Adipose tissue (tissue), 3 donors: Measurements from ENCODE around the gene CSNK1G3. TPM values are rescaled to one million over a fixed set of nuclear protein-coding genes. Genes with fewer than 3 reads are reported as not detected.
"Not testable (repeated sequence)": the region's sequence is repeated elsewhere in the genome, so short reads cannot be mapped to it uniquely, and the experiment has no call there.

Experiments used
- H3K27ac ChIP-seq: one replicate; pipeline ENCODE4 v1.5.1; 2013; ENCODE audit warnings: low read depth, low read length
- WGBS, 3 donors: extraction: QIAGEN DNeasy Blood & Tissue Kit; methylation state at CpG; one replicate each; pipeline ENCODE4 v1.1.7; 2013; 5-methylcytosine and 5-hydroxymethylcytosine counted together
- polyA plus RNA-seq, 3 donors: library from polyadenylated mRNA; stranded (reverse); fragments of 200-250 nt; gene quantifications; one replicate each; pipeline ENCODE4 v1.2.3, GENCODE V29; 2013
- donor health status: healthy with polysubstance abuse.
- donor health status: Bipolar disorder and iron deficiency.
- donor health status: healthy.

Gene CSNK1G3
- polyA plus RNA-seq: 10 to 100 TPM in 1 of 3 donors, 1 to 10 TPM in 2; 5.4 to 12.7 (median 9.3) TPM

DNA sequence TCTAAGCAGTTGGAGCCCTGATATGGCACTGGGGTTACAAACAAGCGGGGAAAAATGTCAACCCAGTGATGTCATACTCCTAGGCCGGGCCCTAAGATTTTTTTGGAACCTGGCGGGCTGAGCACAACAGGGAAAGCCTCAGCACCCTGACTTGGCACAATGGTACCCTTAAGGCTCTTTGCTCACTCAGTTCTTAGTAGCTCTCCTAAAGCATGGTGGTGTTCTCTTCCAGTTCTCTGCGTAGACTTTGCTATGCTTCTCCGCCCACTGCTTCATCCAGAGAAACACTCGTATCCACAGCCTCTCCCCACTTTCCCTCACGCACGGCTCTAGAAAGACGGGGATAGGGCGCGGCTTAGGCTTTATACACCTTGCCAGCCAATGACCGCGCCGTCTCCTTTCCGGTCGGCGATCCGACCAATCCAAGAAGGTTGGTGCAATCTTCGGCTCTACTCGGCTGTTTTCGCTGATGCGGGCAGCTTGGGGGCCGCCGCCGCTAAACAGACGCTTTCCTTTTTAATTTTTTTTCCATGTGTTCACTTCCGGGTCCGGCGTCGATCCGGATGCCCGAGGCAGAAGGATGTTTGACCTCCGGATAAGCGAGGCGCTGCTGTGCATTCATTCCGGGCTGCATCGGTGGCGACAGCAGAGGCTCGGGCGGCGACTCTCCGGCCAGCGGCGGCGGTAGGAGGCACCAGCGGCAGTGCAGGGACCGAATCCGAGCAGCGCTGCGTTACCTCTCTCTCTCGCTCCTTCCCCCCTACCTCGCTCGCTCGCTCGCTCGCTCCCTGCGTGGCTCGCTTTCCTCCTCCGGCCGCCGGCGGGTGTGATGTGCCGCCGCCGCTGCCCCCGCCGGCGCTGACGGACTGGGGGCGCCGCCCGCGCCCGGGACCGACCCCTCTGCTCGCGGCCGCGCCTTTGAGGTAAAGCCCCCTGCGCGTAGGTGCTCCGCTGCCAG lies at the start of gene CSNK1G3:
TSS of gene CSNK1G3 (plus strand) at position 530 of the 958 bp plus-strand sequence. CDS start 33,487 bp downstream, outside the sequence.
- peak within 1 kb of the TSS; percentile 61 for H3K27ac ChIP-seq
- 1 to 2% (median 2%) methylated on average over 68 to 80 of the region's 82 CpGs for WGBS, 3 donors

DNA sequence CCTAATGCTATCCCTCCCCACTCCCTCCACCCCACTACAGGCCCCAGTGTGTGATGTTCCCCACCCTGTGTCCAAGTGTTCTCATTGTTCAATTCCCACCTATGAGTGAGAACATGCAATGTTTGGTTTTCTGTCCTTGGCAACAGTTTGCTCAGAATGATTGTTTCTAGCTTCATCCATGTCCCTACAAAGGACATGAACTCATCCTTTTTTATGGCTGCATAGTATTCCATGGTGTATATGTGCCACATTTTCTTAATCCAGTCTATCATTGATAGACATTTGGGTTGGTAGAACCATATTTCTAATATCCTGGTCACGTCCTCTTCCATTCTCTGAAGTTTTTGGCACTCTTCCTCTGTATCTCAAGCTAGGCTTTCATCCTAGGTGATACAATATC lies 45.1 kb upstream of the CSNK1G3 start:
- WGBS, 3 donors: 86 to 94% (median 93%) methylated on average over 1 of the region's 1 CpG
- H3K27ac ChIP-seq: not testable (repeated sequence)

DNA sequence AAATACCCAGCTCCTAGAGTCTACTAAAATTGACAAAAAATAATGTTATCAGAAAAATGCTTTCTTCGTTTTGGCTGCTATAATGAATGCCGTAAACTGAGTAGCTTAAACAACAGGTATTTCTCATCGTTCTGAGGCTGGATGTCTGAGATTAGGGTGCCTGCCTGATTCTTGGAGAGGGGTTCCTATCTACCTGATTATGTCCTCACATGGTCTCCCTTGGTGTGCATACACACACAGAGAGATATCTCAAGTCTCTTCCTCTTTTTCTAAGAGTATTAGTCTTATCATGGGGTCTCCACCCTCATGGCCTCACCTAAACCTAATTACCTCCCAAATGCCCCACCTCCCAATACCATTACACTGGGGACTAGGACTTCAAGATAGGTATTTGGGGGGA lies 40.6 kb upstream of the CSNK1G3 start:
- H3K27ac ChIP-seq: no peak overlapping the region
- WGBS, 3 donors: 88 to 92% (median 91%) methylated on average over 3 of the region's 3 CpGs

DNA sequence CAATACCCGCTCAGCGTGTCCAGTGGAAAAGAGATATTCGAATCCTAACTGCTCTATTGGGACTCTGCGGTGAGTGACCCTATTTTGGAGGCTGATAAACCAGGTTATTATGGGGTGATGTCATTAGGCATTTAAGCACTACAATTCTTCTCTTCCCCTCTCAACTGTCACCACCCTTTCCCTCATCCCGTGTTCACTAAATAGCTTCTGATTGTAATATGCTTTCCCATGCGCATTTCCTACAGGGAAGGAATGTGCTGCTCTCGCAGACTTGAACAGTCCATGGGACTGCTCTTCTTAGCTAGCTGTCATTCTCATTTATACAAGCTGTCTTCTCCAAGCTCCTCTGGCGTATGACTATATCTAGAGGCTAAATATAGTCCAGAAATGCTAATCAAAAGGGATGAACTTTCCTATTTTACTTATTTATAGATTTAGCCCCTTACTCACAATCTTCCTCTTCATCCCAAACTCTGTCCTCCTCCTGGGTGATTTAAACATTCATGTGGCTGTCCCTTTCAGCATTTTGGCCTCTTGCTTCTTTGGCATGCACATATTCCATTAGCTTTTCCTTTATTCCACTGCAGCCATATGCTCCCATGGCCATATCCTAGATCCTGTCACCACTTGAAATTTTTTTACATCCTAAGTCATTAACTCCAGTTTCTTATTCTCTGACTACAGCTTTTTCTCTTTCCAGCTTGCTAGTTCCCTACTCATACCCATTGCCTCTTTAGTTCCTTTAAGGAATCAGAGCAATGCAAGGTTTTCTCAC lies 39.6 kb upstream of the CSNK1G3 start:
- H3K27ac ChIP-seq: no peak overlapping the region
- WGBS, 3 donors: 78 to 87% (median 82%) methylated on average over 8 of the region's 8 CpGs

DNA sequence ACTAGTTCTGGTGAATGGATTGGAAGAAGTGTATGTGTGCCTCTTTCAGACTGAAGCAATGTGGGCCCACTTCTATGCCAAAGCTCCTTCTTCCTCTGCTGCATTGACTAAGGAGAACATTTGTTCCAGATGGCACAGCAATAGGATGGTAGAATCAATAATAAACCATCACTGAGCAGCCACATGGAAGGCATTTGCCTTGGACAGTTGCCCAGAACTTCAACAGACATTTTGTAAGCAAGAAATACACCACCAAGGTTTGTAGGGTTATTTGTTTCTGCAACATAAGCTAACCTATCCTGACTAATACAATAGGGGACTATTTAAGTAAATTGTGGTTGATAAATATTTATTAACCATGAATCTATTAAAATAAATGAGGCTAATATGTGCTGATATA lies 37.7 kb upstream of the CSNK1G3 start:
- no peak overlapping the region for H3K27ac ChIP-seq

DNA sequence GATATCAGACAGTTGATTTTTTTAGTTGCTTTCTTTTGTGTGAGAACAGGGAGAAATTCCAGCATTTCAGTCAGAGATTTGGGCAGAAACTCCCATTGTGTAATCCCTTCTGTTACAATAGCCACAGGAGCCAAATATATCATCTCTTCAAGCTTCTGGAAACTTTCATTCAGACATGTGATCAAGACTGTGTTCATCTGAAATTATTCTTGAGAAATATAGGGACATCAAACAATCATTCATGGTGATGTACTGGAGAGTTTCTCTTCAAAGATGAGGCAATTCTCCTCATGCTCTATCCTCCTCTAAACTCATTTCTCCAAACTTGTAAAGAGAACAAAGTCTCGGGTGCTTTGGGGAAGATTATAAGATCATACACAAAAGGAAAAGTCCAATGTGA lies 35.2 kb upstream of the CSNK1G3 start:
- H3K27ac ChIP-seq: no peak overlapping the region
- WGBS, 3 donors: 71 to 78% (median 74%) methylated on average over 1 of the region's 1 CpG

DNA sequence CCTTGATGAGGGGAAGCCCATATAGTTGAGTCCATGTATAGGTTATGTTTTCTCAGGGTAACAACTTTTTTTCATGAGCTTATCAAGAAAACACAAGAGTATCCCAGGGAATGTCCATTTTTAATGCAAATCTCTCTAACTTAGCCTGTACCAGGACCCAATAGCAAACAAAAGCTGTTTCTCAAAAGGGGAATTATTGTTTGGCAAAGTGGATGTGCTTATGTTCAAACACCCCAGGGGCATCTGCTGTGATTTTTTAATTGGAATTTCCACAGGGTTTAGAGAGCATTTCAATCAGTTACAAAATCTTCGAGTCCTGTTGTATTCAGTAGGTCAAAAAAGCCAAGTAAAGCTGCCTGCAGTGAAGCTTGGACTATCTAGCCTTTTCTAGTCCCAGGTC lies 33.4 kb upstream of the CSNK1G3 start:
- H3K27ac ChIP-seq: no peak overlapping the region
- WGBS, 3 donors: 72 to 84% (median 82%) methylated on average over 1 of the region's 1 CpG

DNA sequence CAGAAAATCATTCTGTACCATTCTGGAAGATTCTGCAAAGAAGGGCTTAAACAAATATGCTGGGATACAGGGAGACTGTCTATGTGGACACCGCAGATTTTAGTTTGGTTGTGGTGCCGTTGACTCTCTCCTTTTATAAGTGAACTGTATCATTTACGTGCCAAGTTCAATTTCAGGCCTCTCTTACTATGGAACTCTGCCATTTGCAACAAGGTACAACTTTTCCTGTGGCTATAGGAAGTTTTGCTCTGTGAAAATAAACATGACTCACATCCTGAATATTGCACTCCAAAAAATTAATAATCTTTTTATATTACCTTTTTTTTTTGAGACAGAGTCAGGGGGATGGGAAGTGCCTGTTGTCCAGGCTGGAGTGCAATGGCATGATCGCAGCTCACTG lies 29.7 kb upstream of the CSNK1G3 start:
- 84 to 90% (median 86%) methylated on average over 4 of the region's 4 CpGs for WGBS, 3 donors
- H3K27ac ChIP-seq: no peak overlapping the region

DNA sequence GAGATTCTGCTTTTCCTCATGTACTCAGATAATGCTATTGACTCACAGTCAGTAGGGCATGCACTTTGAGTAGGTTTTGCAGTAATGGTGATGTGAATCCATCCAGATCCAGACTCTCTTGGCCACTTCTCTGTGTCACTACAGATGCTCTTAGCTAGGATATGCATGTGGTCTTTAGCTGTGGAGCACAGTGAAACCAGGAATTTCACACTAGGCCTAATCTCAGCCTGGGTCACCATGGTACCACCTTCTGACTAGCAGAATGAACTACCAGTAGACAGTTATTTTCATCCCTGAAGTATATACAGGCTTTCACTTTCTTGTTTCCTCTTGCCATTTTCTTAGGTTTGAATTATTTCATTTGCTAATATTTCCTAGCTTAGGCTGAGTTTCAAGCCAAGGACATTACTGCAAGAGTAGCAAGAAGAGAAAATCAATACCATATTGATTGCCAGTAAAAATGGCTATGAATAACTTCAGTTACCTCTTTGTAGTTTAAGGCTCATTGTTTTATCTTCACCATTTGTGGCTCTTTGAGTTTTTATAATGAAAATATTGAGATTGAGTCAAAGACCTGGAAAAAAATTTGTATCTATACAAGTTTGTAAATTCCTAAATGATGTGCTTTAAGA lies 28.4 kb upstream of the CSNK1G3 start:
- H3K27ac ChIP-seq: no peak overlapping the region

DNA sequence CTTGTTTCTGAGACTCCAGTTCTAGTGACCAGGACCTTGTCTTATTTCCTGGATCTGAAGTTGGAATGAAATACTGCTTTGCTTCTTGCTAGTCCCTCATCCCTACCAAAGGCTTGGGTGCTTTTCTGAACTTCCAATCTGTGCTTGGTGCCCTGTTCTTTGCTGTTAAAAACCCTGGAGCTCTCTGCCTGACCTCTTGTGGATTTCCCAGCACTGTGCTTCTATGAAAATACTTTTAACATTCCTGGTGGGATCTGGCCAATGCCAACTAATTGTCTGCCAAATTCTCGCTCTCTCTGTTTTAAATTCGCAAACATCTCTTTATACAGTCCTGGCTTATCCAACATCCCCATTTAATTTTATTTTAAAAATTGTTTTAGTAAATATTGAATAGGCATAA lies 26.7 kb upstream of the CSNK1G3 start:
- no peak overlapping the region for H3K27ac ChIP-seq
- WGBS, 3 donors: 81 to 96% (median 95%) methylated on average over 2 of the region's 2 CpGs

DNA sequence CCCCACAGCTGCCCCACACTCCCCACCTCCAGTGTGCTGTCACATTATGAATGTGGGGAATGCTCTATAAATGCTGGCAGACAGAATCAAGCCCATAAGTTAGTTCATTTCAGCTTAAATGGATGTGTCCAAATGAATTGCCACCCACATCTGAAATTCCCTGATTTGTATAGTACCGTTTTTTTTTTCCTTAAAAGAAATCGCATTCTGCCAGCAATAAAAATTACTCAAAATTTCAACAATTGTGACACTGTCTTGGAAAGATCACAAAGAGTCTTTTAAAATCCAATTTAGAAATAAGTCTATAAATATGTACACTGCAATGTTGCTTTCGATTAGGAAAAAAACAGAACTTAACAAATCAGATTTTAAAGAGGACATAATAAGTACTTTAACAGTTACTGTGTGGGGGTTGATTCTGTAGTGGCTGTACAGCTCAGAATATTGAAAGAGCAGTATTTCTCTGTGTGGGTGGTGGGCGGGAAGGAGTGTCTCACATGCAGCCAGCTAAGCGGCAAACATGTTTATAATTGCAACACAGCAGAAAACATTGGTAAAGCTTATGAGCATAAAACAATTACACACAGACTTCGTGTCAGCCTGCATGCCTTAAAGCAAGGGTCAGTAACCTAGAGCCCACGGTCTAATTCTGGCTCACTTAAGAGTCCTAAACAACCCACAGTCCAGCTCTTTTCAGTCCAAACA lies 24.9 kb upstream of the CSNK1G3 start:
- WGBS, 3 donors: 49 to 71% (median 57%) methylated on average over 7 of the region's 7 CpGs
- H3K27ac ChIP-seq: no peak overlapping the region

DNA sequence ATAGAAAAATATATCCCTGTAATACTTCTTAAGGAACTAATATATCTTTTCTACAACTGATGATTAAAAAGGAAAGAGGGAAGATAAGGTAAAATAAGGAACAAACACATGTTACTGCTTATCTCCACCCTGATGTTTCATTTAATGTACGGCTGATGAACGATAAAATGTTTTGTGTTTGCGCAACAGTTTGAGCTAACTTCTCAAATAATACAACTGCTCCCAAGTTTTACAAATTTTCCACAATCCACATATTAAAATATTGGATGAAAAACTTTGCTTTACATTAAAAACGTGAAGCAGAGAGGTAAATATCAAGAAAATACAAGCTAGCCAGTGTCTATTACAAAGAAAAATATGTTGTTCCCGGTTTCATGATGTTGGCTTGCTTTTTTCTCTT lies 21.0 kb upstream of the CSNK1G3 start:
- 82 to 90% (median 85%) methylated on average over 5 of the region's 5 CpGs for WGBS, 3 donors
- H3K27ac ChIP-seq: no peak overlapping the region

DNA sequence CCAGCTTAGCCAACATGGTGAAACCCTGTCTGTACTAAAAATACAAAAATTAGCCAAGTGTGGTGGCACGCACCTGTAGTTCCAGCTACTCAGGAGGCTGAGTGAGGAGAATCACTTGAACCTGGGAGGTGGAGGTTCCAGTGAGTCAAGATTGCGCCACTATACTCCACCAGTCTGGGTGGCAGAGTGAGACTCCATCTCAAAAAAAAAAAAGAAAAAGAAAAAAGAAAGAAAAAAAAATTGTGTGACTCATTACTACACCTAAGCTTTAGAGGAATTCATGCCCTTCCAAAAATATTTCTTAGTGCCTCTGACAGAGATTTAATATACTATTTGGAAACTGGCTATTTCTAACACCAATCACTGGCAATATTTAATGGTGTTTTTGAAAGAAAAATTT lies 16.8 kb upstream of the CSNK1G3 start:
- H3K27ac ChIP-seq: not testable (repeated sequence)
- 96 to 100% (median 98%) methylated on average over 2 of the region's 2 CpGs for WGBS, 3 donors

DNA sequence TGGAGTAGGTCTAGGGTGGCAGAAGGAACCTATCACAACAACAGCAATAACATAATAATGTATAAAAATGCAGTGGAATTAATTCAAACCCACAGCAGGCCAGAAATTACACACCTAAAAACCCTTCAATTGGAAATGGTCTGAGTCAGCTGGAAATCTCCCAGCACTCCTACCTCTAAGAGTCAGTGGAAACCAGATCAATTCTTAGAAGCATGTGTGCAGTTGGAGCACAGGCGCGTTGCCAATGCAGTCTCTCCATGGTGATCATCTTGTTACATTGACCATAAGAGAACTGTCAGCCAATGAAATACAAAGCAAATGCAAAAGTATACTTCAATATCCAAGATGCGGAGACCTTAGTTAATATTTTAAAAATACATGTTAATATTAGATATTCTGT lies 15.1 kb upstream of the CSNK1G3 start:
- no peak overlapping the region for H3K27ac ChIP-seq
- 60 to 89% (median 67%) methylated on average over 3 of the region's 3 CpGs for WGBS, 3 donors

DNA sequence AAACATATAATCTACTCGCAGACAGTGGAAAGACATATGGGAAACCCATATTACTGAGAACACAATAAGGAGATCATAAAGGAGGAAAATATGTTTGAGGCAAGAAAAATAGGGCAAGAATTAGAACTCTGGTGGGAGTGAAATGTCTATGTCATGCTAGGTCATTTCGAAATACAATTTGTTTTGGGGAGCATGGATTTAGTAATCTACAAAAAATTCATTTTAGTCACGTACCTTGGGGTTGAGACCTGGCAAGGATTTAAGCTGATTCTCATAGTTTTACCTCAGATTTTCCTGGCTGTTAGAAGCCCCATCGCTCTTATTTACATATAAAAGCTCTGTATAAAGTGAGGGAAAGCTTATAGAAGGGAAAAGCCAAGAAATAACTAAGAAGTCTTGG lies 11.5 kb upstream of the CSNK1G3 start:
- 78 to 89% (median 82%) methylated on average over 4 of the region's 4 CpGs for WGBS, 3 donors

DNA sequence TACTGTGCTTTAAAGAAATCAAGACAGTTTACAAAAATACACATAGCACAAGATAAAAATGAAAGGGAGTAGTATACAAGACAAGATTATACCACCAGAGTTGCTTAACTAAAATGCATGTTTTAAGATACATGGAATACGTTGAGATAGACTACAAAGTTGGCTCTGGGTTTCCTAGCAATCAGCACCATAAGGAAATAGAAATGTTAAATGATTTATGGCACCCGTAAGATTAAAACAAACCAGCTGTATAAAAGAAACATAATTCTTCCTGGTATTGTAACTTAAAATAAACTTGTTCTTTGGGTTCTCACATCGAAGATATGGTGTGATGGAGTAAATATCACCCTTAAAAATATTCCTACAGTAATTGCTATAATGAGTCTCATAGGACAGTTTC lies 9.9 kb upstream of the CSNK1G3 start:
- 57 to 67% (median 58%) methylated on average over 3 of the region's 3 CpGs for WGBS, 3 donors
- H3K27ac ChIP-seq: no peak overlapping the region

More for the DNA sequence above, 11.5 kb upstream of the CSNK1G3 start:
- H3K27ac ChIP-seq: no peak overlapping the region

DNA sequence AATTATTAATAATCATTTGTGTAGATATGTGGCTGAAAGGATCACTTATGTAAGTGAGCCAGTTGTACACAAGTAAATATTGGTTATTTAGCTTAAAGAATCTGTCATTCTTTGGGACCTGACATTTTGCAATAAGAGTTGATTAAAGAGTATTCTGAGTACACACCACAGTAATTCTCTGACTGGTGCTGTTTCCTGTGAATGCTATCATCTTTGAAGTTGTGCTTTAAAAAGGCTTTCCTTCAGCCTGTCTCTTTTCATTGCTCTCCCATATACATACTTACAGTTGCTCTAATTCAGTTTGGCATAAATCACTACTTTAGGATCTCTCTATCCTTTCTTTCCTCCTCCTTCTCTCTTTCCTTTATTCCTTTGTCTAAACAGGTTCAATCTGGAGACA lies 8.7 kb upstream of the CSNK1G3 start:
- no peak overlapping the region for H3K27ac ChIP-seq

DNA sequence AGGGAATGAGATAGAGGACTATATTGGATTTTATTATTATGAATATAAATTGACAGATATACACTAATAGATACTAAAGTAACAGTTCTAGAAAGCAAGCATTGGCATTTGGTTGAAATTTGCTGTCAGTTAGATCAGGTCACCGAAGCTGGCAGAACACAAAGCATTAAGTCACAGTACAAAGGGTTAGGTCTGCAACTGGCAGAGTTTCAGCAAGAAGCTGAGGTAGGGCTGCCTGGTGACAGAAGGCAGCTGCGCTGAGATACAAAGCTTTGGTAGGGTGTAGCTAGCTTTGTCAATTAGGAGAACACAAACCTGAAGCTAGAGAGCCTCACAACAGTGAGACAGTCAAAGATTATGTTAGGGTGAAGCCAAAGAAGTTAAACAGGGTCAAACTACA lies 6.3 kb upstream of the CSNK1G3 start:
- no peak overlapping the region for H3K27ac ChIP-seq
- WGBS, 3 donors: 39 to 76% (median 60%) methylated on average over 2 of the region's 2 CpGs

DNA sequence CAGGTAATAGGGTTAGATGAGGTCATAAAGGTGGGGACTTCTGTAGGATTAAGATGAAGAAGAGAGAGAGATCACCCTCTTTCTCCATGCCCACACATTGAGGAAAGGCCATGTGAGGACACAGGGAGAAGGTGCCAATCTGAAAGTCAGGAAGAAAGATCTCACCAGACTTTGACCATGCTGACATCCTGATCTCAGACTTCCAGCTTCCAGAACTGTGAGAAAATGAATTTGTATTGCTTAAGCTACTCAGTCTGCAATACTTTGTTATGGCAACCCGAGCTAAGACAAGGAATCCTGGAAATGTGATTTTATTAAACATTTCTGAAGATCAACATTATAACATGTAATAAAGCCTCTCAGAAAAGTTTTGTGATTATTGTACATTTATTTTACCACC lies 3.5 kb upstream of the CSNK1G3 start:
- H3K27ac ChIP-seq: no peak overlapping the region
- 79 to 84% (median 84%) methylated on average over 1 of the region's 1 CpG for WGBS, 3 donors
